HG02623 (cell line): ENCODE measurements around the gene AQP11.
"Not testable (repeated sequence)": the region's sequence is repeated elsewhere in the genome, so short reads cannot be mapped to it uniquely, and the experiment has no call there.

Experiments used
- ATAC-seq: cut with Tn5 transposase; IDR thresholded peaks from one replicate; pipeline ENCODE4 v1.9.1; 2021; ENCODE audit warnings: moderate library complexity; ENCODE audit not compliant: unreplicated experiment

AQP11 gene

GRCh38 chr11:77592727-77593126 lies 3.0 kb downstream of the AQP11 start:
- no peak for ATAC-seq

DNA sequence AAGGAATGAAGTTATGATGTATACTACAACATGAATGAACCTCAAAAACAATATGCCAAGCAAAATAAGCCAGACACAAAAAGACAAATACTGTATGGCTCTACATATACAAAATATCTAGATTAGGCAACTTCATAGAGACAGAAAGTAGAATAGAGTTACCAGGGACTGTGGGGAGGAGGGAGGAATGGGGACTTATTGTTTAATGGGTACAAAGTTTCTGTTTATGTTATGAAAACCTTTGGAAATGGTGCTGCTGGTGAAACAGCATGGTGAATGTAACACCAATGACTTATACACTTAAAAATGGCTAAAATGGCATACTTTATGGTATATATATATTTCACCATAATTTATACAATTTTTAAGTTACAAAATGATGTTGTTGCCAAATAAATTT lies 4.1 kb downstream of the AQP11 start:
- ATAC-seq: no peak

DNA sequence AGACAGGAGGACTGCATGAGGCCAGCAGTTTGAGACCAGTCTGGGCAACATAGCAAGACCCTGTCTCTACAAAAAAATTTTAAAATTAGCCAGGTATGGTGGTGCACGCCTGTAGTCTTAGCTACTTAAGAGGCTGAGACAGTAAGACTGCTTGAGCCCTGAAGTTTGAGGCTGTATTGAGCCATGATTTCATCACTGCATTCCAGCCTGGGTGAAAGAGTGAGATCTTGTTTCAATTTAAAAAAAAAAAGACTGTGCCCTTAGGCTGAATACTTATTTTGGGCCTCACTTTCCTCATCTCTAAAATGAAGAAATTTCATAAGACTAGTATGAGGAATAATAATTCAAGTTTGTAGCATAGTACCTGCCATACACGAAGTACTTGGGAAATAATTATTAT lies 6.9 kb downstream of the AQP11 start:
- no peak for ATAC-seq

GRCh38 chr11:77598195-77598594 lies 8.4 kb downstream of the AQP11 start:
- no peak for ATAC-seq

DNA sequence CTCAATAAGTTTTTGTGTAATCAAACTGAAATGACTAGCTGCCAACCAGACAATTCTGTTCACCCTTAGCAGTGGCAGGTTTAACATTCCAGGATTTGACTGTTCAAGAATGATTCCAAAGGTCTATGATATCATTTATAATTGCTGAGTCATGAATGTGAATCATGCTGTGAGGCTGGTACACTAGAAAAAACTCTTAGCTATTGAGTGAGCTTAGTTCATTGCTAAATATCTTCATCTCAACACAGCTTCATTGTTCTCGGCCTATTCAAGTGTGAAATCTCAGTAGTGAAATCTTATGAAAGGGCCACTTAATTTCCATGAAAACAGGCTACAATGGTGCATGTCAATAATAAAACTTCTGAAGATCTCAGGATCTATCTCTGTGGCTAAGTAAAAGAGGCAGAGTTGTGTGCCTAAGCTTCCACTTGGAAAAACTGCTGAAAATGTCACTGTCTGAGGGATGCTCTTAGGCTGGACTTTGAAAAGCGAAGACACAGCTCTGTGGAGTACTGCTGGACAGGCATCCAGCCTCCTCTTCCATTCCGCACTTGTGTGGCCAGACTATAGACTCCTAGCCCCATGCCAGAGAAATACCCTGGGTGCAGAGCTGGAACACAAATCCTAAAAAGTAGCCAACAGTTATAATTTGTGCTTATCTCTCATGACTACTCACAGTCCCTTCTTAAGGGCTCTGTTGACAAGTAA lies 12.8 kb downstream of the AQP11 start:
- no peak for ATAC-seq

GRCh38 chr11:77604281-77604680 lies 14.5 kb downstream of the AQP11 start:
- ATAC-seq: no peak

- no peak for ATAC-seq
Measured at GRCh38 chr11:77609234-77609633, 19.5 kb downstream of the AQP11 start.

DNA sequence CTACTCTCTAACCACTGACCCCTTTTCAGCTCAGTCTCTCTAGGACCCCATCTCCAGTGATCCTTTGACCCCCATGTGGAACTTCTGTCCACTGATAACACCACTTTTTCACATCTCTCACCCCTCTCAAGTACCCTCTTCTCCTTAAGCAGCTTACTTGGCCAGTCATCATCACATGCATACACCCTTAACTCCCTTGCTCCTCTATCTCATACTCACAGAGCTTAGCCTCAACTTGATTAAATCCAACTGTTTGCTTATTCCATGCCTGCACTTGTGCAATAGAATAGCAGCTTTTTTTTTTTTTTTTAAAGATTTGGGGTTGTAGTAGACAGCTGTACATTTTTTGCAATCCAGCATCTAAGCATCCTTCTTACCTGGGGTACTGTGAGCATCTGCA lies 22.2 kb downstream of the AQP11 start:
- ATAC-seq: no peak

- no peak for ATAC-seq
Measured at GRCh38 chr11:77617892-77618291, 28.1 kb downstream of the AQP11 start.

DNA sequence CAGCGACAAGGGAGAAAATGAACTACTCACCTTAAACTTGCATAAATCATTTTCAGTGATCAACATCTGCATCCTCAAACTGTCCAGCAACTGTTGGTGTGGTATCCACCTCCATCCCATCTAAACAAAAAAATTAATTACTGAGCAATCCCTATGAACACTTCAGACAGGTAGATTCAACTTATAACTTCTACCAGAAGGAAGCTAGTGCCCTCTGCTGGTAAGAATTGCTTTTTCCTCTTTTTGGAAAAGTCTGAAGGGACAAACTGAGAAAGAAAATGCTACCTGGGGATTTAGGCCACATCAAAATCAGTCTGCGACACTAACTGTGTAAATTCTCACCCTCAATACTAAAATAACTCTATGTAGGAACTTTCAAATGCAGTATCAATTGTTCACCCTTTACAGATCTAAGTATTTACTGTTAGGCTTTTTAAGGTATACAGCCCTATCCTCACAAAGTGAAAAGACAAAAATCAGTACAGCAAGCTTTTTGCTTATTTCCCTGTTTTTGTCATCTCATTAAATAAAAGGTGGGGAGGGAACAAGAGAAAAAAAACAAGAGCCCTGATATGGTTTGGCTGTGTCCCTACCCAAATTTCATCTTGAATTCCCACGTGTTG lies 29.9 kb downstream of the AQP11 start:
- ATAC-seq: no peak

DNA sequence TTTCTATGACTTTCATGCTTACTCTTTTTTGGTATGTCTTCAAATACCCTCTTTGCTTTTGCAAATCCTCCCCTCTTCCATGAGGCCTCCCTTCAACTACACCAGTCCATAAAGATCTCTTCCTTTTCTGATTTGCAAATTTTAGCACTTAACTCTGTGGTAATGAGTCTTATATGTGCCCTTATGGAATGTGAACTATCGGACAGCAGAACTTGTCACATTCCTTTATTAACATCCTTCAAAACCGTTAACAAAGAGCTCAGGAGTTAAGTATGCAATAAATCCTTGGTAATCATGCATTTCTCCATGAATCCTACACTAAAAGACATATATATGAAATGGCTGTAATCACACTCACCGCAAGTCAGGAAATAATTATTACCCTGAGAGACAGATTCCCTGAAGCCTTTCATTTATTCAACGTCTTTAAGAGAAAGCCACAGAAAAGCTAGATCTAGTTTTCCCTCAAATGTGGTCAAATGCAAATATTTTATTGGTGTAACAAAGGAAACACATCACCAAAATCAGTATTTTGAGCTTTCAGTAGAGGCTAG lies 40.5 kb downstream of the AQP11 start:
- ATAC-seq: no peak

GRCh38 chr11:77633926-77634325 lies 44.2 kb downstream of the AQP11 start:
- ATAC-seq: not testable (repeated sequence)

DNA sequence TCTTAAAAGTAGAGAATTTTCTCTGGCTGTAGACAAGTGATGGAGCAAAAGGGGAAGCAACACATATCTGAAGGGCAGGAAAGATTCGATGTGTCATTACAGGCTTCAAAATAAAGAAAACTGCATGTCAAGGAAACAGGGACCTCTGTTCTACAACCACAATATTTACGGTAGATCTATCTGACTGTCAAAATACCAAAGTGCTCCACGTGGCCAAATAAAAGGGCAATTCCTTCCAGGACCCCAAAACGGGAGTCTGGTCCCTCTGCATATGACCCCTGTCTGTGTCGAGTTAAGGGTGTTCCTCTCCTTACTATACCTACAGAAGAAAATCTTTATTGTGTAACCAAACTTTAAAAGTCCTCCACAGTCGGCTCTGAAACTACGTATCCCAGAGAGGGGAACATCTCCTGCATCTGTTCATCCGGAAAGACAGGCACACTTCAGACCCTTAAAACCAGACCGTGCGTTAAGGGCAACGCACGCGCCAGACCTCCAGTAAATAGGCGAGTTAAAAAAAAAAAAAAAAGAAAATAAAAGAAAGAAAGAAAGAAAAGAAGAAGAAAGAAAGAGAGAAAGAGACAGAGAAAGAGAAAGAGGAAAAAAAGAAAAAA lies 47.1 kb downstream of the AQP11 start:
- no peak for ATAC-seq

DNA sequence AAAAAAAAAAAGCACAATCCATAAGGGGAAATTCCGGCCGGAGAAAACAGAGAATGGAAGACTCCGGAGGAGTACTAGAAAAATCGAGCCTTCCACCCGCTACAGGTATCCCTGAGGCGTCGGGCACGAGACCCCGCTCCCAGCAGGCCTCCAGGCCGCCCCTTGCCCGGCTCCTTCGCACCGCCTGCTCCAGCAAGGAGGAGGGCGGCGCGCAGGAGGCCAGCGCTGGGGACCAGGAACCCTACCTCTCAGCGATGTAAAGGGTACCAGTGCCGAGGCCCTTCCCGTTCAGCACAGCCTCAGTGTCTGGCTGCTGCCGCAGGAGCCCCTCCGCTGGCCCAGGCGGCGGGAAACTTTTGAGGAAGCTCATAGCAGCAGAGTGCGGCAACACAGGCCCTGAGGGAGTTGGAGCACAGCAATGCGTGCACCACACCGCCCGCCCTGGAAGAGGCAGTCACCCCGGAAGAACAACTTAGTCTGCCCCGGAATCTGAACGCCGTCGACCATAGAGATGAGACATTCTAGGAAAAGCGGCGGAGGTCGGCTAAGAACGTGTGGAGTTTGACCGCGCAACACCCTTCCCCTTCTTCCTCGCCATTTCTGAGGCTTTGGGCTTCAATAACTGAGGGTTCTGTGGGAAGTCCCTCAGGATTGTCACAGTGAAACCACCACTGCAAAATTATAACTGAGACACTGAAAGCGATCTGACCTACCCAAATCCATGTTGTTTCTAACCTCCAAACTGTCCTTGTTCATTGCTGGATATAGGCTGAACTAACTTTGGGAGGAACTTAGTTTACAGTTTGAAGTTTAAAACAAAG lies 47.8 kb downstream of the AQP11 start, which contains the start of gene CLNS1A:
Gene CLNS1A (minus strand): TSS at position 450 of the 821 bp plus-strand sequence. CDS start 80 bp downstream, at position 370.
- peak; percentile 95 for ATAC-seq

- ATAC-seq: no peak
Measured at GRCh38 chr11:77642228-77642627, 52.5 kb downstream of the AQP11 start.

- no peak for ATAC-seq
Measured at GRCh38 chr11:77644887-77645286, 55.1 kb downstream of the AQP11 start.

DNA sequence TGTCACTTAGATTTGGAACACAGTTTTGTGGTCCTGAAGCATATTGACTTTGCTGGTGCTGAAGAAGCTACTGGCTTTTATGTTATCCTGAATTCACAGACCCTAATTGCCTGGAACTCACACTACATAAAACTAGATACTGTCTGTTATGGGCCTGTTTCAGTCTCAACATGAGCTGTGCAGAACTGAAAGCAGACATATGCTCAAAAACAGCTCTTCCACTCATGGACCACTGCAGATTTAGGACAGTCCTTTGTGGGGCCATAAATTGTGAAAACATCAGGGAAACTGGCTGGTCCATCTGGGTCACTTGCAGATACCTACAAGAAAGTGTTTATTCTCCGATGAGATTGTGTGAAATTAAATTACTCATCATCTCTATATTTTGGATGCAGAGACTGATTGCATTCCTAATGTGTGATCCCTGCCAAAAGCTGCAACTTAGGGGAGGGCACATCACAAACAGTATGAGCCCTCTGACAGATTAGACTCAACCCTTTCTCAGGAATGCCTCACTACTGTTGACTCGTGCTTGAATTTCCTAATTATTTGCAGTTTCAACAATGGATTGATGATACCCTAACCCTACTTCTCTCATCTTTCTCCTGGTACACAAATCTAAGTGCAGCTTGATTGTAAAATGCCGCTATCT lies 58.0 kb downstream of the AQP11 start:
- ATAC-seq: no peak

GRCh38 chr11:77650123-77650522 lies 60.4 kb downstream of the AQP11 start:
- ATAC-seq: no peak

DNA sequence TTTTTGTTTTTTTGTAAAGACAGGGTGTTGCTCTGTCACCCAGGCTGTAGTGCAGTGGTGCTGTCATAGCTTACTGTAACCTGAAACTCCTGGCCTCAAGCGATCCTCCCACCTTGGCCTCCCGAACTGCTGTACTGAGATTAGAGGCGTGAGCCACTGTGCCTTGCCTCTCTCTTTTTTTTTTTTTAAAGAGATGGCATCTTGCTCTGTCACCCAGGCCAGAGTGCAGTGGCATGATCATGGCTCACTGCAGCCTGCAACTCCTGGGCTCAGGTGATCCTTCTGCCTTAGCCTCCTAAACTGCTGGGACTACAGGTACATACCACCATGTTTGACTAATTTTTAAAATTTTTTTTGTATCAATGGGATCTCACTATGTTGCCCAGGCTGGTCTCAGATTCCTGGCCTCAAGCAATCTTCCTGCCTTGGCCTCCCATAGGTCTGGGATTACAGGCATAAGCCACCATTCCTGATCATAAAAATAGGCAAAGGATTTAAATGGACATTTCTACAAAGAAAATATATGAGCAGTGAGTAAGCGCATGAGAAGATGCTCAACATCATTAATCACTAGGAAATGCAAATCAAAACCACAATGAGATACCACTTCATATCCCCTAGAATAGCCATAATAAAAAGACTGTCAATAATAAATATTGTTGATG lies 65.1 kb downstream of the AQP11 start:
- no peak for ATAC-seq

GRCh38 chr11:77656362-77656761 lies 66.6 kb downstream of the AQP11 start:
- ATAC-seq: no peak
